Smooth muscle cell of trachea (primary cell): ENCODE data around the gene TOX3. TPM values are rescaled to one million over a fixed set of nuclear protein-coding genes. Genes with fewer than 3 reads are reported as not detected.

Experiments
- total RNA-seq: library from RNA; depleted of rRNA; stranded (reverse); fragments of >200 nt; gene quantifications from 2 replicates; pipeline ENCODE4 v1.2.1, GENCODE V29; 2014

The TOX3 gene
- total RNA-seq = not detected in 2 replicates

DNA sequence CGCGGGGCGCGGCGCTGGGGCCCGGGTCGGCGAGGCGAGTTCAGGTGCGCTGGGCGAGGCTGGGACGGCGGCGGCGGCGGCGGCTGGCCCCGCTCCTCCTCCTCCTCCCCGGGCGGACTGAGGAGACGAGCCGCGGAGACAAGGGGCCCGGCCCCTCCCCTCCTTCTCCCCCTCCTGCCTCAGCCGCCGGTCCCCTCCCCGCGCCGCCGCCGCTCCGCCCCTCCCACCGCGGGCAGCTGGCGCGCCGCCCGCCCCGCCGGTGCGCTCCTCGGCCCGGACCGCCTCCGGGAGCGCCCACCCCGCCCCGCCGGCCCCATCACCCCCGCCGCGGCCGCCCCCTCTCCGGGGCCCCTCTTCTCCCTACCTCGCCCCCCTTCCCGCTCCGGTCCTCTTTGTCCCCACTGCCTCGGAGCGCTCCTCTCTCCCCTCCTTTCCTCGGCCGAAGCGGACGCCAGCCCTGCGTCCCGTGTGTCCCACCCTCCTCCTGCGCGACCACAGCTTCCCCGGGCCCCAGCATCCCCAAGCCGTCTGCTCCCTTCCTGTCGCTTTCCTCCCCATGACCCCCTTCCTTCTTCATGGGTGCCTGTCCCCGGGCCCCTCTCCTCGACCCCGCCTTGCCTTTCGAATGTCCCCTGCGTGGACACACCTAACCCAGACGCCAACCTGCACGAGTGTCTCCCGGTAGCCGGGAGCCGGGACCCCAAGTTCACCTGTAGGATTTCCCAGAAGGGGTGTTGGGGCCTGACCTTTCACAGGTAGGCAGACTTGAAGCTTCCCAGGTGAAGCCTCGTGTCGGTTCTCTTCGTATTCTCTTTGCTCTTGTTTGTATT lies at the start of gene TOX3:
TOX3 (minus strand) TSS at position 140 of the 830 bp plus-strand sequence. CDS start 420 bp downstream, outside the sequence.

